Right atrium auricular region (tissue), 2 donors: Measurements from ENCODE around the gene COBL. TPM values are rescaled to one million over a fixed set of nuclear protein-coding genes. Genes with fewer than 3 reads are reported as not detected.
"Not testable (repeated sequence)": the region's sequence is repeated elsewhere in the genome, so short reads cannot be mapped to it uniquely, and the experiment has no call there.

Experiments
- DNase-seq: peaks from one replicate; pipeline ENCODE4 v3.0.0-alpha.2; 2019; ENCODE audit warnings: low spot score
- H3K27ac ChIP-seq, 2 donors: fragments of 200-600 bp; sonication (generic); 1 replicate in 1 of 2; 2 replicates in 1 of 2; pipeline ENCODE4 v1.5.1; 2016 to 2019
- H3K27me3 ChIP-seq, 2 donors: fragments of 200-600 bp; sonication (generic); one replicate each; pipeline versions ENCODE4 v1.5.1 to v1.6.0; 2017 to 2019
- H3K36me3 ChIP-seq: fragments of 200-600 bp; sonication (generic); one replicate; pipeline ENCODE4 v1.5.1; 2016
- H3K4me1 ChIP-seq, 2 donors: fragments of 200-600 bp; sonication (generic); one replicate each; pipeline versions ENCODE4 v1.5.1 to v1.6.0; 2017 to 2019
- H3K4me3 ChIP-seq, 2 donors: fragments of 200-600 bp; sonication (generic); 1 replicate in 1 of 2; 2 replicates in 1 of 2; pipeline ENCODE4 v1.5.1; 2017 to 2019; ENCODE audit warnings: mild to moderate bottlenecking in 1 of 2, moderate library complexity in 1 of 2
- H3K9me3 ChIP-seq, 2 donors: fragments of 200-600 bp; sonication (generic); one replicate each; pipeline ENCODE4 v1.5.1; 2019
- CTCF ChIP-seq, 2 donors: fragments of 200-600 bp; sonication (generic); IDR thresholded peaks; one replicate each; pipeline ENCODE4 v1.5.1; 2019; ENCODE audit warnings: antibody characterized with exemption in 2 of 2
- total RNA-seq, 2 donors: library from RNA; depleted of rRNA; stranded (reverse); fragments of >200 nt; gene quantifications; one replicate each; pipeline ENCODE4 v1.1.0, GENCODE V29; 2016

Gene COBL
- total RNA-seq, 2 donors from 2014 or later = 26.3 to 31.4 TPM

- H3K4me3 ChIP-seq = no peak overlapping the region
- H3K27me3 ChIP-seq = no peaks in the 10 kb centered on the region
- H3K4me1 ChIP-seq = peaks cover 0 to 17% of the 10 kb centered on the region in 2 donors
- DNase-seq = no peak
- H3K36me3 ChIP-seq = no peaks in the 10 kb centered on the region
- H3K9me3 ChIP-seq = no peaks in the 10 kb centered on the region
- TF ChIP-seq CTCF (IDR thresholded peaks at IDR 0.05) = no peak
- no peak overlapping the region for H3K27ac ChIP-seq
Observed at GRCh38 chr7:51007551-51008505, 308.8 kb downstream of the COBL start.

DNA sequence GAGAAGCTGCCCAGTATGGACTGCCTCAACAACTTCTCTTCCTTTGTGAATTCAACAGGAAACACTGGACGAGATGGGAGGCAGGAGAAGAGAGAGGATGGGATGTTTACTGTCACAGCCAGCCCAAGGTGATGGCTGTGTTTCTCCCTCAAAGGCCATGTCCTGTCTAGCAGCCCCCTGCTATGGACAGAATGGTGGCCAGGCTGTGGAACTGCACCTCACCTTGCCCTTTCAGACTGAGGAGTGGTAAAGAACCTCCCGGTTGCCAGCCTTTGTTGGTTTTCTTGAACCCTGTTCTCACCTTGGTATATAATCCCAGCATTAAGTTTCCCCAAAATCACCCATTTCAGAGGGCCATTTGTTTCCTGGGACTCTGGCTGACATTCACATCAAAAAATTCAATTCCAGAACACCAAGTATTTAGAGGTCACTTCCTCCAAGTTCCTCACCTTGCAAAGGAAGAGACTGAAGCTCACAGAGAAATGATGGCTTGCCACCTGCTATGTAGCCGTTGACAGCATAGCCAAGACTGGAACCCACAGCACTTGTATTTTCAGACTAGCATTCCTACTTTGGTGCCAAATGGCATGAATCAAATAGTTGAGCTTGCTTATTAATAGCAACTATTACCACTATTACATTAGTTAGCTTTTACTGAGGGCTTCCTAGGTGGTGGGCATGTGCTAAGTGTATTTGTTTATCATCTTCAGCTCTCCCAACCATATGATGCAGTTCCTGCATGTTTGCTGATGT is 309.9 kb downstream of the COBL start:
- no peaks in the 10 kb centered on the region for H3K27me3 ChIP-seq
- H3K4me1 ChIP-seq = peaks cover 0 to 17% of the 10 kb centered on the region in 2 donors
- no peaks in the 10 kb centered on the region for H3K36me3 ChIP-seq
- no peak overlapping the region for H3K27ac ChIP-seq
- no peaks in the 10 kb centered on the region for H3K9me3 ChIP-seq
- no peak for DNase-seq
- no peak overlapping the region for H3K4me3 ChIP-seq
- TF ChIP-seq CTCF (IDR thresholded peaks at IDR 0.05) = no peak

GRCh38 chr7:51005074-51005473 is 311.5 kb downstream of the COBL start:
- H3K9me3 ChIP-seq = peaks cover 0 to 5% of the 10 kb centered on the region in 2 donors
- H3K36me3 ChIP-seq = no peaks in the 10 kb centered on the region
- TF ChIP-seq CTCF (IDR thresholded peaks at IDR 0.05) = no peak
- no peak overlapping the region for H3K4me3 ChIP-seq
- peaks cover 0 to 11% of the 10 kb centered on the region in 2 donors for H3K4me1 ChIP-seq
- H3K27ac ChIP-seq = no peak overlapping the region
- H3K27me3 ChIP-seq = no peaks in the 10 kb centered on the region
- DNase-seq = no peak

GRCh38 chr7:51000956-51001355 is 315.7 kb downstream of the COBL start:
- DNase-seq = no peak

DNA sequence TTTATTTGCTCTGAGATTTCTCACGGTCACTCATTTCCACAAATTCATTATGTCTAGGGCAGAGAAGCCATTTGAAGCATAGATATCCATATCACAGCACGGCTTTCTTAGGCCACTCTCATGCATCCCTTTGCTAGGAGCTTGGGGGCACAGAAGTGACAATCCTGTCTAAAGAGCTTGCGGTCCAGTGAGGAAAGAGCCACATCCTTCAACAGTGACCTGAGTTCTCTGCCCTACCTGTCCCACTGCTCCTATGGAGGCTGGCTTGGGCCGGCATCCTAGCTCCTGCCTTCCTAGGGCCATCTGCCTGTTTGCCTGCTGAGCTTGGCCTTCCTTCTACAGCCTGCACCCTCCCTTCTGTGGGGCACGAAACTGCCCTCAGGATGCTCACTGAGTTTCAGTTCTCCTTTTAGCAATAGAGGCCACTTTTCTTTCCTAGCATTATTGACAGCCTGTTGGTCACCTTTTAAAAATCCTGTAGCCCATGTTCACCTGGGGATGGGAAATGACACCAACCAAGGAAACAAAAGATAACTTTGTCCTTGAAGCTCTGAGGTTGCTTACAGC is 321.8 kb downstream of the COBL start:
- no peak overlapping the region for H3K27ac ChIP-seq
- H3K9me3 ChIP-seq = no peaks in the 10 kb centered on the region
- no peak for TF ChIP-seq CTCF (IDR thresholded peaks at IDR 0.05)
- no peak for DNase-seq
- H3K27me3 ChIP-seq = no peaks in the 10 kb centered on the region
- no peaks in the 10 kb centered on the region for H3K36me3 ChIP-seq
- no peak overlapping the region for H3K4me3 ChIP-seq
- H3K4me1 ChIP-seq = no peaks in the 10 kb centered on the region

More at GRCh38 chr7:51000956-51001355, 315.7 kb downstream of the COBL start:
- Histone ChIP-seq H3K27ac (no peak overlapping the region), H3K9me3 (peaks cover 0 to 5% of the 10 kb centered on the region in 2 donors), H3K4me1 (no peaks in the 10 kb centered on the region), H3K36me3 (no peaks in the 10 kb centered on the region), H3K4me3 (no peak overlapping the region), H3K27me3 (no peaks in the 10 kb centered on the region)
- TF ChIP-seq CTCF (IDR thresholded peaks at IDR 0.05) = no peak

DNA sequence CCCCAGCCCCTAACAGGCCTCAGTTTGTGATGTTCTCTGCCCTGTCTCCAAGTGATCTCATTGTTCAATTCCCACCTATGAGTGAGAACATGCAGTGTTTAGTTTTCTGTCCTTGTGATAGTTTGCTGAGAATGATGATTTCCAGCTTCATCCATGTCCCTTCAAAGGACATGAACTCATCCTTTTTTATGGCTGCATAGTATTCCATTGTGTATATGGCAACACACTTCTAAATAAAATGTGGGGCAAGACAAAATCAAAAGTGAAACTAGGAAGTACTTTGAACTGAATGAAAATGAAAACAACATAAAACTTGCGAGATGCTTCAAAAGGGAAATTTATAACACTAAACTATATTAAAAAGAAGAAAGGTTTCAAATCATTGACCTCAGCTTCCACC is 326.4 kb downstream of the COBL start:
- not testable (repeated sequence) for H3K4me3 ChIP-seq, H3K9me3 ChIP-seq, H3K27me3 ChIP-seq, H3K4me1 ChIP-seq, DNase-seq, H3K27ac ChIP-seq, H3K36me3 ChIP-seq
